Spleen (tissue), 7 donors: ENCODE data around the gene MLLT10.

ENCODE experiments used
- CTCF ChIP-seq, 11 experiments: fragments of 200-600 bp in 7 of 11; fragments of 450-650 bp in 4 of 11; sonication (generic) in 4 of 11; IDR thresholded peaks in 8 of 11; conservative IDR thresholded peaks in 3 of 11; 1 replicate in 7 of 11; 2 replicates in 4 of 11; pipeline versions ENCODE4 v1.4.0 to v1.8.0; 2016 to 2021; ENCODE audit warnings: antibody characterized with exemption in 11 of 11, inconsistent platforms in 4 of 11, mild to moderate bottlenecking in 1 of 11
- POLR2A ChIP-seq, 3 donors: fragments of 450-650 bp; IDR thresholded peaks; one replicate each; pipeline ENCODE4 v1.5.1; 2017; ENCODE audit warnings: antibody characterized with exemption in 3 of 3, mild to moderate bottlenecking in 1 of 3
- POLR2AphosphoS5 ChIP-seq, 3 donors: sonication (generic); formaldehyde crosslinking; IDR thresholded peaks; one replicate each; pipeline ENCODE4 v1.5.1; 2017; ENCODE audit warnings: antibody characterized with exemption in 3 of 3
- donor health status: DM: no; HTN: no; CAD: no; lungs with moderate emphysema.
- donor health status: DM: no; HTN: no; CAD: no.
- donor health status: DM: no; HTN: no; CAD: no.

- TF ChIP-seq CTCF (IDR thresholded peaks at IDR 0.05 in 8 of 11, conservative IDR thresholded peaks at IDR 0.05 in 3 of 11) (no peak), POLR2AphosphoS5 (IDR thresholded peaks at IDR 0.05) (peak in 1 of 3 donors; percentile 8), POLR2A (IDR thresholded peaks at IDR 0.05) (no peak)
Observed at GRCh38 chr10:21753497-21754270, 219.7 kb downstream of the MLLT10 start.
